ENCODE data around the gene ACE. TPM values are rescaled to one million over a fixed set of nuclear protein-coding genes. Genes with fewer than 3 reads are reported as not detected.

The ACE gene
- total and polyA plus RNA-seq, 2 experiments from 2014 or later, result 0.82 to 9.1 TPM

DNA sequence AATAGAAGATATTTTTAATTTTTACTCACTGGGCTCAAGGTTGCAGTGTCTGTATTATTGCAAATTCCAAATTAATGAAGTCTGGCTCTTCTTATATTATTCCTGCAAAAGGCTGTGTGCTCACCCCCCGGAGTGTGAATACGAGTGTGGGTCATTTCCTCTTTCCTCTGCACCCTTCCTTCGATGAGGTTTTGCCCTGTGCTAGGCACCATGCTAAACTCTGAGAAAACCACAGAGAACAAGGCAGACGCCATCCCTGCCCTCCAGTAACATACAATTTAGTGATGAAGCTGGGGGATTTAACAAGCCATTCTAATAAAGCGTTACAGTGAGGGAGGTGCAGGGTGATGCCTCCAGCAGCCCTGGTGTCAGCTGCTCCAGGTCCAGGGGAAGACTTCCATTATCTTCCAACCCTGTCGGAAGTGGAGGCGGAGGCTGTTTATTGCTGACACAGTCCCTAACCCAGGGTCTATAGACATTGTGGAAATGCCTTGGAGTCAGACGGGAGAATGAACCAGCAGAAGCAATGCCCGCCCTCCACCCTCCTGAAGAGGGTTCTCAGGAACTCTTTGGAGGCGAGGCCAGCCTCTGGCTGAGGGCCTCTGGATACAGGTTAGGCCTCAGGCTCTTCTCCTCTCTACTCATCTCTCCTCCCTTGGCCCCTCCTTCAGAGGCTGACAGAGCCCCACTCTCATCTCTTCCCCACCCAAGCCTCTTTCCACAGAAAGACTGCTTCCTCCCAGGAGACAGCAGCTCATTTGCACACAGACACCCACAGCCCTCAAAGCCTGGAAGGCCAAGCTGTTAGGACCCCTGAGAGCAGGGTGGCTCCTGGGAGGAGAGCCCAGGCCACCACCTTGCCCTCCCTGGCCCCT lies 2.0 kb upstream of the ACE start (continued):
- TF ChIP-seq, protein P1, sequence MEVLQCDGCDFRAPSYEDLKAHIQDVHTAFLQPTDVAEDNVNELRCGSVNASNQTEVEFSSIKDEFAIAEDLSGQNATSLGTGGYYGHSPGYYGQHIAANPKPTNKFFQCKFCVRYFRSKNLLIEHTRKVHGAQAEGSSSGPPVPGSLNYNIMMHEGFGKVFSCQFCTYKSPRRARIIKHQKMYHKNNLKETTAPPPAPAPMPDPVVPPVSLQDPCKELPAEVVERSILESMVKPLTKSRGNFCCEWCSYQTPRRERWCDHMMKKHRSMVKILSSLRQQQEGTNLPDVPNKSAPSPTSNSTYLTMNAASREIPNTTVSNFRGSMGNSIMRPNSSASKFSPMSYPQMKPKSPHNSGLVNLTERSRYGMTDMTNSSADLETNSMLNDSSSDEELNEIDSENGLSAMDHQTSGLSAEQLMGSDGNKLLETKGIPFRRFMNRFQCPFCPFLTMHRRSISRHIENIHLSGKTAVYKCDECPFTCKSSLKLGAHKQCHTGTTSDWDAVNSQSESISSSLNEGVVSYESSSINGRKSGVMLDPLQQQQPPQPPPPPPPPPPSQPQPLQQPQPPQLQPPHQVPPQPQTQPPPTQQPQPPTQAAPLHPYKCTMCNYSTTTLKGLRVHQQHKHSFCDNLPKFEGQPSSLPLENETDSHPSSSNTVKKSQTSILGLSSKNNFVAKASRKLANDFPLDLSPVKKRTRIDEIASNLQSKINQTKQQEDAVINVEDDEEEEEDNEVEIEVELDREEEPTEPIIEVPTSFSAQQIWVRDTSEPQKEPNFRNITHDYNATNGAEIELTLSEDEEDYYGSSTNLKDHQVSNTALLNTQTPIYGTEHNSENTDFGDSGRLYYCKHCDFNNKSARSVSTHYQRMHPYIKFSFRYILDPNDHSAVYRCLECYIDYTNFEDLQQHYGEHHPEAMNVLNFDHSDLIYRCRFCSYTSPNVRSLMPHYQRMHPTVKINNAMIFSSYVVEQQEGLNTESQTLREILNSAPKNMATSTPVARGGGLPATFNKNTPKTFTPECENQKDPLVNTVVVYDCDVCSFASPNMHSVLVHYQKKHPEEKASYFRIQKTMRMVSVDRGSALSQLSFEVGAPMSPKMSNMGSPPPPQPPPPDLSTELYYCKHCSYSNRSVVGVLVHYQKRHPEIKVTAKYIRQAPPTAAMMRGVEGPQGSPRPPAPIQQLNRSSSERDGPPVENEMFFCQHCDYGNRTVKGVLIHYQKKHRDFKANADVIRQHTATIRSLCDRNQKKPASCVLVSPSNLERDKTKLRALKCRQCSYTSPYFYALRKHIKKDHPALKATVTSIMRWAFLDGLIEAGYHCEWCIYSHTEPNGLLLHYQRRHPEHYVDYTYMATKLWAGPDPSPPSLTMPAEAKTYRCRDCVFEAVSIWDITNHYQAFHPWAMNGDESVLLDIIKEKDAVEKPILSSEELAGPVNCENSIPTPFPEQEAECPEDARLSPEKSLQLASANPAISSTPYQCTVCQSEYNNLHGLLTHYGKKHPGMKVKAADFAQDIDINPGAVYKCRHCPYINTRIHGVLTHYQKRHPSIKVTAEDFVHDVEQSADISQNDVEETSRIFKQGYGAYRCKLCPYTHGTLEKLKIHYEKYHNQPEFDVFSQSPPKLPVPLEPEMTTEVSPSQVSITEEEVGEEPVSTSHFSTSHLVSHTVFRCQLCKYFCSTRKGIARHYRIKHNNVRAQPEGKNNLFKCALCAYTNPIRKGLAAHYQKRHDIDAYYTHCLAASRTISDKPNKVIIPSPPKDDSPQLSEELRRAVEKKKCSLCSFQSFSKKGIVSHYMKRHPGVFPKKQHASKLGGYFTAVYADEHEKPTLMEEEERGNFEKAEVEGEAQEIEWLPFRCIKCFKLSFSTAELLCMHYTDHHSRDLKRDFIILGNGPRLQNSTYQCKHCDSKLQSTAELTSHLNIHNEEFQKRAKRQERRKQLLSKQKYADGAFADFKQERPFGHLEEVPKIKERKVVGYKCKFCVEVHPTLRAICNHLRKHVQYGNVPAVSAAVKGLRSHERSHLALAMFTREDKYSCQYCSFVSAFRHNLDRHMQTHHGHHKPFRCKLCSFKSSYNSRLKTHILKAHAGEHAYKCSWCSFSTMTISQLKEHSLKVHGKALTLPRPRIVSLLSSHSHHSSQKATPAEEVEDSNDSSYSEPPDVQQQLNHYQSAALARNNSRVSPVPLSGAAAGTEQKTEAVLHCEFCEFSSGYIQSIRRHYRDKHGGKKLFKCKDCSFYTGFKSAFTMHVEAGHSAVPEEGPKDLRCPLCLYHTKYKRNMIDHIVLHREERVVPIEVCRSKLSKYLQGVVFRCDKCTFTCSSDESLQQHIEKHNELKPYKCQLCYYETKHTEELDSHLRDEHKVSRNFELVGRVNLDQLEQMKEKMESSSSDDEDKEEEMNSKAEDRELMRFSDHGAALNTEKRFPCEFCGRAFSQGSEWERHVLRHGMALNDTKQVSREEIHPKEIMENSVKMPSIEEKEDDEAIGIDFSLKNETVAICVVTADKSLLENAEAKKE (CRISPR knock-in tag; IDR thresholded peaks at IDR 0.05), result no peak
- TF ChIP-seq JUNB (IDR thresholded peaks at IDR 0.05; ENCODE audit: unreplicated experiment), result no peak
- TF ChIP-seq, protein P2, sequence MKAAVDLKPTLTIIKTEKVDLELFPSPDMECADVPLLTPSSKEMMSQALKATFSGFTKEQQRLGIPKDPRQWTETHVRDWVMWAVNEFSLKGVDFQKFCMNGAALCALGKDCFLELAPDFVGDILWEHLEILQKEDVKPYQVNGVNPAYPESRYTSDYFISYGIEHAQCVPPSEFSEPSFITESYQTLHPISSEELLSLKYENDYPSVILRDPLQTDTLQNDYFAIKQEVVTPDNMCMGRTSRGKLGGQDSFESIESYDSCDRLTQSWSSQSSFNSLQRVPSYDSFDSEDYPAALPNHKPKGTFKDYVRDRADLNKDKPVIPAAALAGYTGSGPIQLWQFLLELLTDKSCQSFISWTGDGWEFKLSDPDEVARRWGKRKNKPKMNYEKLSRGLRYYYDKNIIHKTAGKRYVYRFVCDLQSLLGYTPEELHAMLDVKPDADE (IDR thresholded peaks at IDR 0.05), result no peak
- no peak for TF ChIP-seq CREB1 (CRISPR knock-in tag; IDR thresholded peaks at IDR 0.05; ENCODE audit: low read depth)
- TF ChIP-seq EZH2 (IDR thresholded peaks at IDR 0.05; ENCODE audit: low read depth, unreplicated experiment), result no peak
- TF ChIP-seq, protein P3, sequence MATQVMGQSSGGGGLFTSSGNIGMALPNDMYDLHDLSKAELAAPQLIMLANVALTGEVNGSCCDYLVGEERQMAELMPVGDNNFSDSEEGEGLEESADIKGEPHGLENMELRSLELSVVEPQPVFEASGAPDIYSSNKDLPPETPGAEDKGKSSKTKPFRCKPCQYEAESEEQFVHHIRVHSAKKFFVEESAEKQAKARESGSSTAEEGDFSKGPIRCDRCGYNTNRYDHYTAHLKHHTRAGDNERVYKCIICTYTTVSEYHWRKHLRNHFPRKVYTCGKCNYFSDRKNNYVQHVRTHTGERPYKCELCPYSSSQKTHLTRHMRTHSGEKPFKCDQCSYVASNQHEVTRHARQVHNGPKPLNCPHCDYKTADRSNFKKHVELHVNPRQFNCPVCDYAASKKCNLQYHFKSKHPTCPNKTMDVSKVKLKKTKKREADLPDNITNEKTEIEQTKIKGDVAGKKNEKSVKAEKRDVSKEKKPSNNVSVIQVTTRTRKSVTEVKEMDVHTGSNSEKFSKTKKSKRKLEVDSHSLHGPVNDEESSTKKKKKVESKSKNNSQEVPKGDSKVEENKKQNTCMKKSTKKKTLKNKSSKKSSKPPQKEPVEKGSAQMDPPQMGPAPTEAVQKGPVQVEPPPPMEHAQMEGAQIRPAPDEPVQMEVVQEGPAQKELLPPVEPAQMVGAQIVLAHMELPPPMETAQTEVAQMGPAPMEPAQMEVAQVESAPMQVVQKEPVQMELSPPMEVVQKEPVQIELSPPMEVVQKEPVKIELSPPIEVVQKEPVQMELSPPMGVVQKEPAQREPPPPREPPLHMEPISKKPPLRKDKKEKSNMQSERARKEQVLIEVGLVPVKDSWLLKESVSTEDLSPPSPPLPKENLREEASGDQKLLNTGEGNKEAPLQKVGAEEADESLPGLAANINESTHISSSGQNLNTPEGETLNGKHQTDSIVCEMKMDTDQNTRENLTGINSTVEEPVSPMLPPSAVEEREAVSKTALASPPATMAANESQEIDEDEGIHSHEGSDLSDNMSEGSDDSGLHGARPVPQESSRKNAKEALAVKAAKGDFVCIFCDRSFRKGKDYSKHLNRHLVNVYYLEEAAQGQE (IDR thresholded peaks at IDR 0.05; ENCODE audit: unreplicated experiment), result no peak
- TF ChIP-seq EZH2phosphoT487 (IDR thresholded peaks at IDR 0.05; ENCODE audit: unreplicated experiment), result no peak
